SJCRH30 (cell line): ENCODE results near the gene OXSR1. TPM values are rescaled to one million over a fixed set of nuclear protein-coding genes. Genes with fewer than 3 reads are reported as not detected.
A peak's percentile ranks its signal among the peaks of the same experiment; 100 is the strongest.
"Not testable (repeated sequence)": the region's sequence is repeated elsewhere in the genome, so short reads cannot be mapped to it uniquely, and the experiment has no call there.

ENCODE experiments used
- DNase-seq, 2 experiments: peaks; one replicate each; pipeline ENCODE4 v3.0.0-alpha.2; 2015 to 2020
- H3K27ac ChIP-seq: fragments of 250-450 bp; sonication (Bioruptor Pico); 2 replicates; pipeline ENCODE4 v1.5.1; 2020; ENCODE audit warnings: mild to moderate bottlenecking, moderate library complexity
- H3K27me3 ChIP-seq: fragments of 250-450 bp; sonication (Bioruptor Pico); 2 replicates; pipeline ENCODE4 v1.5.1; 2020; ENCODE audit warnings: mild to moderate bottlenecking, moderate library complexity
- H3K36me3 ChIP-seq: fragments of 250-450 bp; sonication (Bioruptor Pico); 2 replicates; pipeline ENCODE4 v1.5.1; 2020; ENCODE audit warnings: mild to moderate bottlenecking, moderate library complexity
- H3K4me1 ChIP-seq: fragments of 250-450 bp; sonication (Bioruptor Pico); 2 replicates; pipeline ENCODE4 v1.5.1; 2020; ENCODE audit warnings: mild to moderate bottlenecking, moderate library complexity
- H3K4me3 ChIP-seq: fragments of 250-450 bp; sonication (Bioruptor Pico); 2 replicates; pipeline ENCODE4 v1.5.1; 2020; ENCODE audit warnings: mild to moderate bottlenecking, moderate library complexity
- H3K9me3 ChIP-seq: fragments of 250-450 bp; sonication (Bioruptor Pico); replicated peaks from 2 replicates; pipeline ENCODE4 v1.5.1; 2020; ENCODE audit warnings: mild to moderate bottlenecking, moderate library complexity
- total RNA-seq: library from RNA; depleted of rRNA; stranded (reverse); fragments of >200 nt; shearing (Covaris generic); gene quantifications from 2 replicates; pipeline ENCODE4 v1.2.3, GENCODE V29; 2014

OXSR1 gene
- total RNA-seq, 1 experiment from 2014 or later, result 31.6 TPM

GRCh38 chr3:38124324-38125122 lies 40.8 kb upstream of the OXSR1 start:
- Histone ChIP-seq H3K27ac (no peak overlapping the region), H3K4me1 (no peaks in the 10 kb centered on the region), H3K36me3 (no peaks in the 10 kb centered on the region), H3K9me3 (no peaks in the 10 kb centered on the region), H3K27me3 (no peaks in the 10 kb centered on the region), H3K4me3 (no peak overlapping the region)
- DNase-seq, result no peak

GRCh38 chr3:38125305-38126120 lies 39.8 kb upstream of the OXSR1 start:
- H3K36me3 ChIP-seq, result peaks cover 3% of the 10 kb centered on the region; the same call in 1 of the 2 replicates
- DNase-seq, result no peak
- no peaks in the 10 kb centered on the region for H3K27me3 ChIP-seq
- no peak overlapping the region for H3K4me3 ChIP-seq
- no peaks in the 10 kb centered on the region for H3K9me3 ChIP-seq
- H3K27ac ChIP-seq, result no peak overlapping the region
- H3K4me1 ChIP-seq, result no peaks in the 10 kb centered on the region

- Histone ChIP-seq H3K4me3 (no peak overlapping the region), H3K9me3 (no peaks in the 10 kb centered on the region), H3K27ac (no peak overlapping the region), H3K27me3 (no peaks in the 10 kb centered on the region), H3K4me1 (no peaks in the 10 kb centered on the region), H3K36me3 (peaks cover 3% of the 10 kb centered on the region; the same call in 1 of the 2 replicates)
- DNase-seq, result no peak
These were observed 39.0 kb upstream of the OXSR1 start for GRCh38 chr3:38126121-38126892.

- no peaks in the 10 kb centered on the region for H3K27me3 ChIP-seq
- no peaks in the 10 kb centered on the region for H3K4me1 ChIP-seq
- DNase-seq, result no peak
- no peak overlapping the region for H3K4me3 ChIP-seq
- H3K36me3 ChIP-seq, result peaks cover 3% of the 10 kb centered on the region; the same call in 1 of the 2 replicates
- no peak overlapping the region for H3K27ac ChIP-seq
- H3K9me3 ChIP-seq, result no peaks in the 10 kb centered on the region
These were observed 37.6 kb upstream of the OXSR1 start for GRCh38 chr3:38127611-38128302.

GRCh38 chr3:38128303-38128655 lies 37.1 kb upstream of the OXSR1 start:
- Histone ChIP-seq H3K27me3 (no peaks in the 10 kb centered on the region), H3K4me3 (no peak overlapping the region), H3K27ac (no peak overlapping the region), H3K4me1 (no peaks in the 10 kb centered on the region), H3K36me3 (peaks cover 3% of the 10 kb centered on the region; the same call in 1 of the 2 replicates), H3K9me3 (no peaks in the 10 kb centered on the region)
- DNase-seq, result no peak

- Histone ChIP-seq H3K4me3 (no peak overlapping the region), H3K27me3 (no peaks in the 10 kb centered on the region), H3K4me1 (no peaks in the 10 kb centered on the region), H3K27ac (no peak overlapping the region), H3K9me3 (no peaks in the 10 kb centered on the region), H3K36me3 (peaks cover 3% of the 10 kb centered on the region; the same call in 1 of the 2 replicates)
- no peak for DNase-seq
These were observed 36.3 kb upstream of the OXSR1 start for GRCh38 chr3:38129058-38129457.

GRCh38 chr3:38130631-38131065 lies 34.7 kb upstream of the OXSR1 start:
- H3K36me3 ChIP-seq, result peaks cover 3% of the 10 kb centered on the region; the same call in 1 of the 2 replicates
- H3K4me3 ChIP-seq, result no peak overlapping the region
- H3K9me3 ChIP-seq, result no peaks in the 10 kb centered on the region
- DNase-seq, result no peak
- no peaks in the 10 kb centered on the region for H3K27me3 ChIP-seq
- H3K27ac ChIP-seq, result no peak overlapping the region
- no peaks in the 10 kb centered on the region for H3K4me1 ChIP-seq

- Histone ChIP-seq H3K27me3 (no peaks in the 10 kb centered on the region), H3K4me1 (no peaks in the 10 kb centered on the region), H3K36me3 (peaks cover 3% of the 10 kb centered on the region; the same call in 1 of the 2 replicates), H3K27ac (no peak overlapping the region), H3K9me3 (no peaks in the 10 kb centered on the region), H3K4me3 (no peak overlapping the region)
- DNase-seq, result peak in 1 of 2 experiments; percentile 17
These were observed 33.5 kb upstream of the OXSR1 start for GRCh38 chr3:38131621-38132369.

- no peak for DNase-seq
- H3K4me1 ChIP-seq, result no peaks in the 10 kb centered on the region
- H3K4me3 ChIP-seq, result no peak overlapping the region
- no peak overlapping the region for H3K27ac ChIP-seq
- H3K9me3 ChIP-seq, result no peaks in the 10 kb centered on the region
- H3K27me3 ChIP-seq, result no peaks in the 10 kb centered on the region
- peaks cover 3% of the 10 kb centered on the region; the same call in 1 of the 2 replicates for H3K36me3 ChIP-seq
These were observed 32.2 kb upstream of the OXSR1 start for GRCh38 chr3:38133209-38133556.

GRCh38 chr3:38133557-38134405 lies 31.6 kb upstream of the OXSR1 start:
- no peak overlapping the region for H3K4me3 ChIP-seq
- DNase-seq, result no peak
- H3K36me3 ChIP-seq, result peaks cover 3% of the 10 kb centered on the region; the same call in 1 of the 2 replicates

GRCh38 chr3:38134517-38135143 lies 30.7 kb upstream of the OXSR1 start:
- H3K36me3 ChIP-seq, H3K27ac ChIP-seq, DNase-seq, H3K9me3 ChIP-seq, H3K27me3 ChIP-seq, H3K4me1 ChIP-seq, H3K4me3 ChIP-seq: not testable (repeated sequence)

More at GRCh38 chr3:38133557-38134405, 31.6 kb upstream of the OXSR1 start:
- Histone ChIP-seq H3K27ac (no peak overlapping the region), H3K9me3 (no peaks in the 10 kb centered on the region), H3K27me3 (no peaks in the 10 kb centered on the region), H3K4me1 (no peaks in the 10 kb centered on the region)

- not testable (repeated sequence) for H3K27me3 ChIP-seq, DNase-seq, H3K4me1 ChIP-seq, H3K36me3 ChIP-seq, H3K9me3 ChIP-seq
- H3K4me3 ChIP-seq, result peak overlapping the region; percentile 87
- peak overlapping the region; percentile 18; the same call in 1 of the 2 replicates for H3K27ac ChIP-seq
These were observed 29.6 kb upstream of the OXSR1 start for GRCh38 chr3:38135621-38136277.
